ENCODE measurements around the gene UTF1.

UTF1 gene

DNA sequence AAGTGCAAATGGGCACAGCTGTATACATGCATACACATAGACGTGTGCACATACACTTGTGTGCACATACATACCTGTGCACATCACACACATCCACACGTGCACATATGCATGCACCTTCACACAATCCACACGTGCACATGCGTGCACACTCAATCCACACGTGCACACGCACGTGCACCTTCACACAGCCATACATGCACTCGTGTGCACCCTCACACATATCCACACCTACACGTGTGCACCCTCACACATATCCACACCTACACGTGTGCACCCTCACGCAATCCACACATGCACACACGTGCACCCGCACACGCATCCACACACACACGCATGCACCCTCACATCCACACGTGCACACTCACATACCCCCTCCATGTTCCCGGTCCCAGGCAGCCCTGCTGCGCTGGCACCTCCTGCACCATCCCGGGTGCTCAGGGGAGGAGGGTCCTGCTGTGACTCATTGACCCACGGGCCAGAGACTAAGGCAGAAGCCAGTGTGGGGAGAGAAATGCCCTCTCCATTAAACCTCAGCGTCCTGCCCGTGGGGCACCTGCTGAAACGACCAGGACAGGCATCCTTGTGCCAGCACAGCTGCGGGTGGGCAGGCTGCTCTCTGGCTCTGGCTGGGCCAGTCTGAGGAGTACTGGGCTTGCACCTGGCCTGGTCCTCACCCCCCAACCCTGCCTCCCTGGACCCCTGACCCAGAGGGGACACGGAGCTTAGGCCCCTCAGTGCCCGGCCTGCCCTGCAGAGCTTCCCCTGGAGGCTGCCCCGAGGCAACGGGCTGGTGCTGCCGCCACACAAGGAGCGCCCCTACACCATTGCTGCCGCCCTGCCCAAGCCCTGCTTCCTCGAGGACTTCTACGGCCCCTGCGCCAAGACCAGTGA, 17.8 kb upstream of the UTF1 start:
- TF ChIP-seq, protein P1, sequence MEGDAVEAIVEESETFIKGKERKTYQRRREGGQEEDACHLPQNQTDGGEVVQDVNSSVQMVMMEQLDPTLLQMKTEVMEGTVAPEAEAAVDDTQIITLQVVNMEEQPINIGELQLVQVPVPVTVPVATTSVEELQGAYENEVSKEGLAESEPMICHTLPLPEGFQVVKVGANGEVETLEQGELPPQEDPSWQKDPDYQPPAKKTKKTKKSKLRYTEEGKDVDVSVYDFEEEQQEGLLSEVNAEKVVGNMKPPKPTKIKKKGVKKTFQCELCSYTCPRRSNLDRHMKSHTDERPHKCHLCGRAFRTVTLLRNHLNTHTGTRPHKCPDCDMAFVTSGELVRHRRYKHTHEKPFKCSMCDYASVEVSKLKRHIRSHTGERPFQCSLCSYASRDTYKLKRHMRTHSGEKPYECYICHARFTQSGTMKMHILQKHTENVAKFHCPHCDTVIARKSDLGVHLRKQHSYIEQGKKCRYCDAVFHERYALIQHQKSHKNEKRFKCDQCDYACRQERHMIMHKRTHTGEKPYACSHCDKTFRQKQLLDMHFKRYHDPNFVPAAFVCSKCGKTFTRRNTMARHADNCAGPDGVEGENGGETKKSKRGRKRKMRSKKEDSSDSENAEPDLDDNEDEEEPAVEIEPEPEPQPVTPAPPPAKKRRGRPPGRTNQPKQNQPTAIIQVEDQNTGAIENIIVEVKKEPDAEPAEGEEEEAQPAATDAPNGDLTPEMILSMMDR (IDR thresholded peaks at IDR 0.05; ENCODE audit: low read depth, low read length, missing control alignments): no peak
- in situ Hi-C loops (cut with HindIII; ENCODE audit: low sequenced_read_pairs): no loop called here

DNA sequence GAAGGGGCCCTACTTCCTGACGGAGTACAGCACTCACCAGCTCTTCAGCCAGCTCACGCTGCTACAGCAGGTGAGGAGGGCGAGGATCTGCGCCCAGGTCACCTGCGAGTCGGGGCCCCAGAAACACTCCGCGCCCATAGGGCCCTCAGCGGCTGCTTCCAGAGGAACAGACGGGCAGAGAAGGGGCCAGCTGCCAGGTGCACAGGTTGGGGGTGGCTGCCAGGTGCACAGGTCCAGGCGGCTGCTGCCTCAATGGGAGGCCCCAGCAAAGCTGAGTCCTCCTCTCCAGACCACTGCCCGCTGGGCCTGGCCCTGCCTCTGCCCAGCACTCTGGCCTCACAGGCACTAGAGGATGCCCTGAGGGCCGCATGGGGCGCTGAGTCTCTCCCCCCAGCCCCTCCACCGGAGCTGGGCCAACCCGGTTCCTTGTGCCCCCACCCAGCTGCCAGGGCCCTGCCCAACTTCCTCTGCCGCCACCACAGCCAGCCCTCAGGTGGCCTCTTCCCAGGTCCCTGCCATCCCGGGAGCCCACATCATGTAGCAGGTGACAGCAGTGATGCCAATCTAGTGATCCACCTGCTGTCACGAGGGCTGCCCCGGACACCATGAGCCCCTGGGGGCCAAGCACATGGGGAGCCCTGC, 17.0 kb upstream of the UTF1 start:
- no peak for DNase-seq (ENCODE audit: low read depth)
- no peak overlapping the region for H3K4me3 ChIP-seq (ENCODE audit: low read depth, low read length)
- in situ Hi-C loops (cut with HindIII; ENCODE audit: low sequenced_read_pairs): no loop called here

More for the DNA sequence above, 17.8 kb upstream of the UTF1 start:
- H3K4me3 ChIP-seq (ENCODE audit: low read depth, low read length): no peak overlapping the region
- DNase-seq (ENCODE audit: low read depth): no peak

DNA sequence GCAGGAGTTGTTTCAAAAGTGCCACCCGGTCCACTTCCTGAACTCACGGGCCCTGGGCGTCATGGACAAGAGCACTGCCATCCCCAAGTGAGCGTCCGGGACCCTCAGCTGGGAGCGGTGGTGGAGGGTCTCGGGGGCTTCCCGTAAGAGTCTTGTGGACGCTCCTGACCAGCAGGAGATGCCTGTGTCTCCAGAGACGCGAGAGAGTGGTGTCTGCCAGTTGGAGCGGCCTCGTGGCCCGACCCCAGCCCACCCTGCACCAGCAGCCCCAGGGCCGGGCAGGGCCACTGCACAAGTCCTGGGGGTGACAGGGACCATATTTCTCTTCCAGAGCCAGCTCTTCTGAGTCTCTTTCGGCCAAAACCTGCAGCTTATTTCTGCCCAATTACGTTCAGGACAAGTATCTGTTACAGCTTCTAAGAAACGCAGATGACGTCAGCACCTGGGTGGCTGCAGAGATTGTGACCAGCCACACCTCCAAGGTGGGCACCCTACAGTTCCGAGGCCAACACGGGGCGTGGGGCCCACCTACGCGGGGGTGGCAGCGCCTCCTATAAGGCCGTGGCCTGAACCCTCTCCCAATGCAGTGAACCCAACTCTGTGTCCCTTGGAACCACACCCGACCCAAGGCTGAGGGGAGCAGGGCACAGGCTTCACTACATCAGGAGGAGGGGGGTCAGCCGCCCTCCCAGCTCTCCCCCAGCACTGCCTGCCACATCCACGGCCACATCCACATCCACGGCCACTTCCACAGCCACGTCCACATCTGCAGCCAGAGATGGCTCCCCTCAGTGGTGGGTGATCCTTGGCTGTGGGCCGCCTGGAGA, 16.2 kb upstream of the UTF1 start:
- DNase-seq (ENCODE audit: low read depth): no peak
- in situ Hi-C loops (cut with HindIII; ENCODE audit: low sequenced_read_pairs): no loop called here

More for the DNA sequence above, 17.0 kb upstream of the UTF1 start:
- TF ChIP-seq, protein P1 (IDR thresholded peaks at IDR 0.05; ENCODE audit: low read depth, low read length, missing control alignments): no peak

DNA sequence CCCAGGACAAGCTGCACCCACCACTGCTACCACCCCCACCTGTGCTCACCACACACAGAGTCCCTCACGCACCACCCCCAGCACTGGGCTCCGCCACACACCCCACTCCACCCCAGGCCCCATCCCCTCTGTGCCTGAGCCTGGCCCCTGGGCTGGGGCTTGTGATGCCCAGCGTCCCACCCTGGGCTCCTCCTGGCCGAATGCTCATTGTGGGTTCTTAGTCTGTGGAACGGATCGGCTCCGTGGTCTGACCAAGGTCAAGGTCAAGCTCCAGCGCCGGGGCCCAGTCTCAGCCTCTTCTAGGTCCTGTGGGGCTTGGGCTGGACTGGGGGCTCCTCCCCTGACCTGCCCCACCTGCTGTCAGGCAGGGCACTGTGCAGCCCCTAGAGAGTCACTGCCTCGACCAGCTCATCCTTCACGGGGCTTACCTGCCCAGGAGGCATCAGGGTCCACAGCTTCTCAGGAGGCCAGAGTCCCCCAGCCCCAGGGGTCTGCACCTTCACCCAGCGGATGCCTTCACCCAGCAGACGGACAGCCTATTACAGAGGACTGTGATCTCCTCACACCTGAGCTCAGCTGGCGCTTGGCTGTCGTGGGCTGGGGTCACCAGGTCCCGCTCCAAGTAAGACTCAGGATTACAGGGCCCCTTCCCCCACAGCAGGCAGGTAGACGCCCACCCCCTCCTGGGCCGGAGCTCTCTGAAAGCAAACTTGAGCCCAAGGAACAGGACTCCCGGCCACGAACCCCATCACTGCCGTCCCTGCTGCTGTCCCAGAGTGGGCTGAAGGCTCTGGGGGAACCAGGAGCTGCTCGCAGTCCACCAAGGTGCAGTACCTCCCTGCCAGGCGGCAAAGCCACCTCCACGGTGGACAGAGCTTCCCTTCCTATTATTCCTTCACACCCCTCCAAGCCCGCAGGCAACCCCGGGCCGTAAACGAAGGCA, 15.3 kb upstream of the UTF1 start:
- TF ChIP-seq, protein P1 (IDR thresholded peaks at IDR 0.05; ENCODE audit: low read depth, low read length, missing control alignments): no peak
- DNase-seq (ENCODE audit: low read depth): no peak
- H3K4me3 ChIP-seq (ENCODE audit: low read depth, low read length): no peak overlapping the region
- in situ Hi-C loops (cut with HindIII; ENCODE audit: low sequenced_read_pairs): no loop called here

More for the DNA sequence above, 16.2 kb upstream of the UTF1 start:
- no peak overlapping the region for H3K4me3 ChIP-seq (ENCODE audit: low read depth, low read length)
- TF ChIP-seq, protein P1 (IDR thresholded peaks at IDR 0.05; ENCODE audit: low read depth, low read length, missing control alignments): no peak

DNA sequence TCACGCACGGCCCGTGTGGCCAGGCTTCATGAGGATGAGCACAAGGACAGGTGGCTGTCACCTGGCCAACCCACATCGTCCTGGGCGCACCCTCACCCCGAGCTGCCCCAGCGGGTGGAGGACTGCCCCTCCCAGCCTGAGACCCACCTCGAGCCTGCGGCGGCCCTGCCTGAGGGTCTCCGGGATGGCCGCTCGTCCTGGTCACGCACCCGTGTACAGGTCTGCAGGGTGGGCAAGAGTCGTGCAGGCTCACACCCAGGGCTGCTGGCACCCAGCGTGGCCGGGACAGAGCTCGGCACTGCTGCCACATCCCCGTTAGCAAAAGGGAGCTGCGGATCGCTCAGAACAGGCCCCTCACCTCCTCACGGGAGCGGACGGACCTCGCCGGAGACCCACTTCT, 14.4 kb upstream of the UTF1 start:
- TF ChIP-seq, protein P1 (IDR thresholded peaks at IDR 0.05; ENCODE audit: low read depth, low read length, missing control alignments): no peak
- H3K4me3 ChIP-seq (ENCODE audit: low read depth, low read length): no peak overlapping the region
- in situ Hi-C loops (cut with HindIII; ENCODE audit: low sequenced_read_pairs): no loop called here
- DNase-seq (ENCODE audit: low read depth): no peak

All from astrocyte of the cerebellum (primary cell).